ENCODE measurements around the gene KPNB1. TPM values are rescaled to one million over a fixed set of nuclear protein-coding genes. Genes with fewer than 3 reads are reported as not detected.

Gene KPNB1
- total and polyA plus RNA-seq, 2 of the 8 experiments (the other 6 are each of a cell fraction or from before 2014, with no cell fraction given) = 171 to 625 TPM

DNA sequence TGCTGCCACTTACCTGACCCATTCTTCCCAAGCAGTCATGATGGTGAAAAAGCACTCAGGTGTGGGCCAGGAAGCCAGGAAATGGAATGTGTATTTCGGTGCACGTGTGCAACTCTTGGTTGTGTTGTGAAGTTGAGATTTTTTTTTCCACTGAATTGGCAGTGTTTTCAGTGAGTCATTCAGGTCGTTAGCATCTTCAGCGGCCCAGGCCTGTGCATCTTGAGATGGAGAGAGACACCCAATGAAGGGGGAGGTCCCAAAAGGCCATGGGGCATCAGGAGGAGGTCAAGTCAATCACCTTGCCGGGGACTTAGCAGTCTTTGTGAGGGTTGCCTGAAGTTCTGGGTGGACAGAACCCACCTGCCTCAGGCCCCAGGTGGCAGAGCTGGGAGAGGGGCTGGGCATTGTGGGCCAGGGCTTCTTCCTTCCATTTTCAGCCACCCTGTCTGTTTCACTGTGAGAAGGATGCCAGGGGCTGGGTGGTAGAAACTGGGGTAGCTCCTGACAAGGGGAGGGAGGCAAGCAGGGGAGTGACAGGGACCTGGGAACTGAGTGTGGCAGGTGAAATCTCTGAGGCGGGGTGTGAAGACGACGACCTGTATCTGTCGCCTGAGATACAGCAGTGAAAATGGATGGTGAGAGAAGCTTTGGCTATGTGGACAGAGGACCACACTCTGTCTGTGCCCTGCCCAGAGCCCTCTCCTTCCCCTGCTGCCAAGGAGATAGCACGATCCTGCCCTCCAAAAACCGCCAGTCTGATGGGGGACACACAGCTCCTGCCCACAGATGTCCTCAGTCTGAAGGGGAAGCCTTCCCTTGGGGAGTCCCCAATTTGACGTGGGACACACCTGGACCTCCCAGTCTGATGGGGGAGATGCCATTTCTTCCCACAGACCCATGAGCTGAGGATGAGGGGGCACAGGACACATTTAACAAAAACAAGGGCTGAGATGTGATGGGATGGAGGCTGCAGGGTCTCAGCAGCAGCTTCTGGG is 56.1 kb downstream of the KPNB1 start (continued):
- no peak for TF ChIP-seq GTF2F1 (IDR thresholded peaks at IDR 0.05; ENCODE audit: borderline replicate concordance, low read depth, low read length)
